IPS-15b (cell line): Measurements from ENCODE around the gene NLN.
"Not testable (repeated sequence)": the region's sequence is repeated elsewhere in the genome, so short reads cannot be mapped to it uniquely, and the experiment has no call there.

Experiments
- H3K27me3 ChIP-seq: one replicate; pipeline ENCODE4 v1.6.1; 2013; ENCODE audit warnings: low read length; ENCODE audit not compliant: control insufficient read depth, insufficient read depth
- H3K36me3 ChIP-seq: one replicate; pipeline ENCODE4 v1.6.1; 2013; ENCODE audit warnings: low read length; ENCODE audit not compliant: control insufficient read depth, insufficient read depth
- H3K4me1 ChIP-seq: one replicate; pipeline ENCODE4 v1.6.1; 2013; ENCODE audit warnings: mild to moderate bottlenecking, low read length; ENCODE audit not compliant: control insufficient read depth, insufficient read depth
- H3K4me3 ChIP-seq: one replicate; pipeline ENCODE4 v1.5.1; 2013; ENCODE audit warnings: low read depth, low read length
- H3K9ac ChIP-seq: one replicate; pipeline ENCODE4 v1.6.1; 2013; ENCODE audit warnings: low read depth, mild to moderate bottlenecking, low read length
- H3K9me3 ChIP-seq: one replicate; pipeline ENCODE4 v1.6.1; 2013; ENCODE audit warnings: mild to moderate bottlenecking, low read length; ENCODE audit not compliant: control insufficient read depth, insufficient read depth

NLN gene

DNA sequence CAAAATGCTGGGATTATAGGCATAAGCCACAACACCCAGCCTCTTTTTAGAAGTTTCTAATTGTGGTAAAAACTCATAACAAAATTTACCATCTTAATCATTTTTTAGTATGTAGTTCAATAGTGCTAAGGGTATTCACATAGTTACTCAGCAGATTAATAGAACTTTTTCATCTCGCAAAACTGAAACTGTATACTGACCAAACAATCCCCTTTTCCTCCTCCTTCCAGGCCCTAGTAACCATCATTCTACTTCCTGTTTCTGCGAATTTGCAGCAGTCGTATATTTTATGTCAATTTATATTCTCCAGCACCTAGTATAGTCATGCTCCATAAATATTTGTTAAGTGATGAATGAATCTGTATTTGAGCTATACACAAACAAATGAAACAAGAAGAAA is 118.1 kb downstream of the NLN start:
- Histone ChIP-seq H3K27me3 (no peaks in the 10 kb centered on the region), H3K9ac (no peak overlapping the region)

DNA sequence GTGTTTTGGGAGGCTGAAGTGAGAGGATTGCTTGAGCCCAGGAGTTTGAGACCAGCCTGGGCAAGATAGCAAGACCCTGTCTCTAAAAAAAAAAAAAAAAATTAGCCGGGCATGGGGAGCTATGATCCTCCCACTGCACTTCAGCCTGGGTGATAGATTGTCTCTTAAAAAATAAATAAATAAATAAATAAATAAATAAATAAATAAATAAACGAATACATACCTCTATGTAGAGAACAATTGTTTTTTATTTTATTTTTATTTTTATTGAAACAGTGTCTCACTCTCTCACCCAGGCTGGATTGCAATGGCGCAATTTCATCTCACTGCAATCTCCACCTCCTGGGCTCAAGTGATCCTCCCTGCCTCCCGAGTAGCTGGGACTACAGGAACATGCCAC is 122.8 kb downstream of the NLN start:
- not testable (repeated sequence) for H3K27me3 ChIP-seq, H3K4me3 ChIP-seq, H3K9me3 ChIP-seq, H3K9ac ChIP-seq, H3K36me3 ChIP-seq, H3K4me1 ChIP-seq

More for the DNA sequence above, 118.1 kb downstream of the NLN start:
- Histone ChIP-seq H3K9me3 (no peaks in the 10 kb centered on the region), H3K36me3 (no peaks in the 10 kb centered on the region), H3K4me3 (no peak overlapping the region), H3K4me1 (no peaks in the 10 kb centered on the region)

DNA sequence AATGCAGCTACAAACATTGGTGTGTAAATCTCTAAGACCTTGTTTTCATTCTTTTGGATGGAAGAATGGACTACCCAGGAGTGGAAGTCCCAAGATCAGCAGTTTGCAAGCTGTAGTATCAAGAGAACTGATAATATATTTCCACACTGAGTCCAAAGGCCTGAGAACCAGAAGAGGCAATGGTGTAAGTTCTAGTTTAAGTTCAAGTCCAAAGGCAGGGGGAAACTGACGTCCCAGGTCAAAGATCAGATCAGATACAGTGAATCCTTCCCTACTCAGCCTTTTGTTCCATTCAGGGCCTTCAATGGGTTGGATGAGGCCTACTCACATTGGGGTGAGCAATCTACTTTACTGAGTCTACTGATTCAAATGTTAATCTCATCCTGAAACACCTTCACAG is 124.1 kb downstream of the NLN start:
- Histone ChIP-seq H3K27me3 (no peaks in the 10 kb centered on the region), H3K9me3 (no peaks in the 10 kb centered on the region), H3K4me3 (no peak overlapping the region), H3K9ac (no peak overlapping the region), H3K36me3 (no peaks in the 10 kb centered on the region), H3K4me1 (no peaks in the 10 kb centered on the region)

DNA sequence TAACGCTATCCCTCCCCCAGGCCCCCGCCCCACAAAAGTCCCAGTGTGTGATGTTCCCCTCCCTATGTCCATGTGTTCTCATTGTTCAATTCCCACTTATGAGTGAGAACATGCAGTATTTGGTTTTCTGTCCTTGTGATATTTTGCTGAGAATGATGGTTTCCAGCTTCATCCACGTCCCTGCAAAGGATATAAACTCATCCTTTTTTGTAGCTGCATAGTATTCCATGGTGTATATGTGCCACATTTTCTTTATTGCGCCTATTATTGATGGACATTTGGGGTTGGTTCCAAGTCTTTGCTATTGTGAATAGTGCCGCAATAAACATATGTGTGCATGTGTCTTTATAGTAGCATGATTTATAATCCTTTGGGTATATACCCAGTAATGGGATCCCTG is 125.0 kb downstream of the NLN start:
- not testable (repeated sequence) for H3K9me3 ChIP-seq, H3K36me3 ChIP-seq, H3K27me3 ChIP-seq, H3K4me1 ChIP-seq, H3K9ac ChIP-seq, H3K4me3 ChIP-seq

DNA sequence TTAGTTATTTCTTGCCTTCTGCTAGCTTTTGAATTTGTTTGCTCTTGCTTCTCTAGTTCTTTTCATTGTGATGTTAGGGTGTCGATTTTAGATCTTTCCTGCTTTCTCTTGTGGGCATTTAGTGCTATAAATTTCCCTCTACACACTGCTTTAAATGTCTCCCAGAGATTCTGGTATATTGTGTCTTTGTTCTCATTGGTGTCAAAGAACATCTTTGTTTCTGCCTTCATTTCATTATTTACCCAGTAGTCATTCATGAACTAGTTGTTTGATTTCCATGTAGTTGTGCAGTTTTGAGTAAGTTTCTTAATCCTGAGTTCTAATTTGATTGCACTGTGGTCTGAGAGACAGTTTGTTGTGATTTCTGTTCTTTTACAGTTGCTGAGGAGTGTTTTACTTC is 127.9 kb downstream of the NLN start:
- not testable (repeated sequence) for H3K36me3 ChIP-seq, H3K4me3 ChIP-seq, H3K4me1 ChIP-seq, H3K9ac ChIP-seq, H3K27me3 ChIP-seq, H3K9me3 ChIP-seq

DNA sequence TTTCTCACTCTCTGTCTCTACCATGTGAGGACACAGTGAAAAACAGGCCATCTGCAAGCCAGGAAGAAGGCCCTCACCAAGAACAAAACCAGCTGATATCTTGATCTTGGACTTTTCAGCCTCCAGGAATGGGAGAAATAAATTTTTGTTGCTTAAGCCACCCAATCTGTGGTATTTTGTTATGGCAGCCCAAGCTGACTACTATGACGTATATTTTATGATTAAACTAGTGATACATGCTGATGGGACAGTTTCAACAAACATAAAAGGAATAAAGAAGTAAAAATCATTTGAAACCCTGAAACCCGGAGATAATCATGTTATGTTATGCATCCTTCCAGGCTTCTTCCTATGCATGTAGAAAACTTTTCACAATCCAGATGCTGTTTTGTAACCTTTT is 132.9 kb downstream of the NLN start:
- no peaks in the 10 kb centered on the region for H3K9me3 ChIP-seq
- no peak overlapping the region for H3K4me3 ChIP-seq
- H3K4me1 ChIP-seq = no peaks in the 10 kb centered on the region
- no peak overlapping the region for H3K9ac ChIP-seq
- no peaks in the 10 kb centered on the region for H3K36me3 ChIP-seq
- H3K27me3 ChIP-seq = no peaks in the 10 kb centered on the region

DNA sequence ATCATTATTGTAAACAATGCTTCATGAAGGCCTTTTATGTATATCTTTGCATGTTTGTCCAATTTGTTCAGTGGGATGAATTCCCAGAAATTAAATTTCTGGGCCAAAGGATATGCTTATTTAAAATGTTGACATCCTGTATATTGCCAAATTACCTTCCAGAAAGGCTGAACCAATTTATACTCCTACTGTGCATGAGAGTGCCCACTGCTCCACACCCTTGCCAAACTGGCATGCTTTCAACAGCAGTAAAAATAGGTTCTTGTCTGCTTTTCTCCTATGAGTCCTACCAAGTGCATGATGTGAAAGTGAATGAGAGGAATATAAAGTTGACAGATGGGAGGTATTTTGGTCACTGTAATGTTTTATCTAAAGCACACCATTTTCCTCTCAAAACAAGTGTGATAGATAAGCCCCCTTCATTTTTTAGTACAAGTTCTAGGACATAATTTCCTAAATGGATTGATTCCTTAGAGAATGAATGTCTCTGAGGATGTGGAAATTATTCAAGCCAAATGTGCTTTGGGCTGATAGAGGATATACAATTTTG is 133.8 kb downstream of the NLN start:
- Histone ChIP-seq H3K9me3 (no peaks in the 10 kb centered on the region), H3K9ac (no peak overlapping the region), H3K4me1 (no peaks in the 10 kb centered on the region), H3K27me3 (no peaks in the 10 kb centered on the region), H3K36me3 (no peaks in the 10 kb centered on the region), H3K4me3 (no peak overlapping the region)

DNA sequence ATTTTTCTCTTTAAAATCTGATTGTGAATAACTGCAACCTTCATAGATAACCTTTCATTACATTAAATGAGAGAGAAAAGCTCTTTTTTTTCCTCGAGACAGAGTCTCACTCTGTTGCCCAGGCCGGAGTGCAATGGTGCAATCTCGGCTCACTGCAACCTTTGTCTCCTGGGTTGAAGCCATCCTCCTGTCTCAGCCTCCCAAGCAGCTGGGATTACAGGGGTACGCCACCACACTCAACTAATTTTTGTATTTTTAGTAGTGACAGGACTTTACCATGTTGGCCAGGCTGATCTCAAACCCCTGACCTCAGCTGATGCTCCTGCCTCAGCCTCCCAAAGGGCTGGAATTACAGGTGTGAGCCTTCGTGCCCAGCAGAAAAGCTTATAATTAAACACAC is 134.5 kb downstream of the NLN start:
- H3K9me3 ChIP-seq = no peaks in the 10 kb centered on the region
- H3K27me3 ChIP-seq = no peaks in the 10 kb centered on the region
- no peaks in the 10 kb centered on the region for H3K4me1 ChIP-seq
- no peaks in the 10 kb centered on the region for H3K36me3 ChIP-seq
- H3K4me3 ChIP-seq = no peak overlapping the region
- no peak overlapping the region for H3K9ac ChIP-seq

DNA sequence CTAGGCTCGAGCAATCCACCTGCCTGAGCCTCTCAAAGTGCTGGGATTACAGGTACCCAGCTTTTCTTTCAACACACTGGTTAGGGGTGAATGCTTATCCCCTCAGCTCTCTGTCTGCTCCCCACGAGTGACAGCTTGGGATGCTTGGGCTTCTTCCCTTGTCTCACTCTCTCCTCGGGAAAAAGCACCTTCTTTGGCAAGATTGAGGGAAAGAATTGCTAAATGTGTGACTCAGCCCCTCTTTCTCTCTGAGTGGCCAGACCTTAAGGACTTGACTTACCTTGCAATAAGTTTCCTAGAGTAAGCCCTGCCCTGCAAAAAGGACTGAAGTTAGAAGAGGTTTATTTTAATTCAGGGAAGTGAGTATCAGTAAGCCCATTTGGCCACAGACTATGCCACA is 136.3 kb downstream of the NLN start:
- Histone ChIP-seq H3K9ac (no peak overlapping the region), H3K36me3 (no peaks in the 10 kb centered on the region), H3K4me1 (no peaks in the 10 kb centered on the region), H3K27me3 (no peaks in the 10 kb centered on the region), H3K9me3 (no peaks in the 10 kb centered on the region), H3K4me3 (no peak overlapping the region)

DNA sequence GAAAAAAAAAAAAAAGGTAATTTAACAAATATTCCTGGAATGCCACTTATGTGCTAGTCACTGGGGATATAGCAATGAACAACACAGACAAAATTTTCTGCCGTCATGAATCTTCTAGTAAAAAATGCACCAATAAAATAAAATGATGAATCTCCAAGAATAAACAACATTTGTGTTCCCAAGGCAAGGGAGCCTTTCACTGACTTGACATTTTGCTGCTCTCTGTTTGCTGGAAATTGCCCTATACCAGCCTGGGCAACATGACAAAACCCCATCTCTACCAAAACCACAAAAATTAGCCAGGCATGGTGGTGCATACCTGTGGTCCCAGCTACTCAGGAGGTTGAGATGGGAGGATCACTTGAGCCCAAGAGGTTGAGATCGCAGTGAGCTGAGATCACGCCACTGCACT is 139.8 kb downstream of the NLN start:
- Histone ChIP-seq H3K9ac (no peak overlapping the region), H3K4me3 (no peak overlapping the region), H3K27me3 (no peaks in the 10 kb centered on the region), H3K9me3 (no peaks in the 10 kb centered on the region), H3K4me1 (no peaks in the 10 kb centered on the region), H3K36me3 (no peaks in the 10 kb centered on the region)

DNA sequence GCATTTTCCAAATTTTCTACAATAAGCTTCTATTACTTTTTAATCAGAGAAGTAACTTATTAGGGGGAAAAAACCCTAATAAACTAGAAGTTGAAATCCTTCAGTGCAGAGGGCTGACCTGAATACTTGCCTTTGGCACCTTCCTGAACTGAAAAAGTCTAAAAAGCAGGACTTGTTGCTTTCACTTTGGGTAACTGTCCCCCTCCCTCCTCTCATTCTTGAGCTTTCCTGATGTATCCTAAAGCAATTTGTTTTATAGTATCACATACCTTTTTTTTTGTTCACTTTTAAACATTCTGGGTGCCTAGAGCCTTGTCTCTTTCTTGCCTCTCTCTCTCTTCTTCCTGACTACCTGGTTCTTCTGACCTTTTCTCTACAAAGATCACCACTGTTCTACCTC is 140.4 kb downstream of the NLN start:
- no peaks in the 10 kb centered on the region for H3K36me3 ChIP-seq
- no peaks in the 10 kb centered on the region for H3K9me3 ChIP-seq
- no peak overlapping the region for H3K9ac ChIP-seq
- H3K27me3 ChIP-seq = no peaks in the 10 kb centered on the region
- no peaks in the 10 kb centered on the region for H3K4me1 ChIP-seq
- no peak overlapping the region for H3K4me3 ChIP-seq

DNA sequence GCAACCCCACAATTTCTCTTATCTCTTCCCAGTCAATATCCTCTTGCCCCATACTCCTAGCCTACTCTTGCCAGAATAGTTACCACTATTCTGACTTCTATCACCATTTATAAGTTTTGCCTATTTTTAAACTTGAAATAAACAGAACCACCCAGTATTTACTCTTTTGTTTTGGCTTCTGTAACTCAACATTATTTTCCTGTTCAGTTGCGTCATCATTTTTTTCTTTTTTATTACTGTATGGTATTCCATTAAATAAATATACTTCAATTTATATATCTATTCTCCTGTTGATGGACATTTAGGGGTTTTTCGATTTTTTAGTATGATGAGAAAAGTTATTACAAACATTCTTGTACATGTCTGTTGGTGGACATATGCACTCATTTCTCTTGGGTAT is 141.7 kb downstream of the NLN start:
- Histone ChIP-seq H3K27me3 (no peaks in the 10 kb centered on the region), H3K4me1 (no peaks in the 10 kb centered on the region), H3K4me3 (no peak overlapping the region), H3K9me3 (no peaks in the 10 kb centered on the region), H3K36me3 (no peaks in the 10 kb centered on the region), H3K9ac (no peak overlapping the region)
